ENCODE measurements around the gene LIPJ.

Gene LIPJ

GRCh38 chr10:88617772-88618300 is 31.3 kb downstream of the LIPJ start:
- Histone ChIP-seq H3K4me3 (no peak overlapping the region), H3K9me3 (no peaks in the 10 kb centered on the region), H3K27me3 (ENCODE audit: low read depth) (no peaks in the 10 kb centered on the region), H3K36me3 (replicated peaks) (no peaks in the 10 kb centered on the region), H3K4me1 (no peaks in the 10 kb centered on the region)
- in situ Hi-C loops (cut with MboI; ENCODE audit: low sequenced_read_pairs), result no loop called here
- DNase-seq (ENCODE audit: low spot score in 2 of 2), result no peak

GRCh38 chr10:88618496-88618895 is 31.9 kb downstream of the LIPJ start:
- no peak overlapping the region for H3K4me3 ChIP-seq
- in situ Hi-C loops (cut with MboI; ENCODE audit: low sequenced_read_pairs), result no loop called here
- no peaks in the 10 kb centered on the region for H3K9me3 ChIP-seq
- H3K4me1 ChIP-seq, result no peaks in the 10 kb centered on the region
- H3K36me3 ChIP-seq (replicated peaks), result no peaks in the 10 kb centered on the region
- no peaks in the 10 kb centered on the region for H3K27me3 ChIP-seq (ENCODE audit: low read depth)
- DNase-seq (ENCODE audit: low spot score in 2 of 2), result no peak

GRCh38 chr10:88620441-88620840 is 33.9 kb downstream of the LIPJ start:
- in situ Hi-C loops (cut with MboI; ENCODE audit: low sequenced_read_pairs), result no loop called here
- H3K36me3 ChIP-seq (replicated peaks), result no peaks in the 10 kb centered on the region
- H3K9me3 ChIP-seq, result no peaks in the 10 kb centered on the region
- H3K27me3 ChIP-seq (ENCODE audit: low read depth), result no peaks in the 10 kb centered on the region
- no peaks in the 10 kb centered on the region for H3K4me1 ChIP-seq
- H3K4me3 ChIP-seq, result no peak overlapping the region
- DNase-seq (ENCODE audit: low spot score in 2 of 2), result no peak

GRCh38 chr10:88623835-88624234 is 37.3 kb downstream of the LIPJ start:
- DNase-seq (ENCODE audit: low spot score in 2 of 2), result no peak
- H3K36me3 ChIP-seq (replicated peaks), result no peaks in the 10 kb centered on the region
- H3K4me3 ChIP-seq, result no peak overlapping the region
- H3K4me1 ChIP-seq, result no peaks in the 10 kb centered on the region
- H3K27me3 ChIP-seq (ENCODE audit: low read depth), result no peaks in the 10 kb centered on the region
- peaks cover 2% of the 10 kb centered on the region; the same call in 1 of the 2 replicates for H3K9me3 ChIP-seq
- in situ Hi-C loops (cut with MboI; ENCODE audit: low sequenced_read_pairs), result no loop called here

- Histone ChIP-seq H3K27me3 (ENCODE audit: low read depth) (no peaks in the 10 kb centered on the region), H3K36me3 (replicated peaks) (no peaks in the 10 kb centered on the region), H3K9me3 (peaks cover 2% of the 10 kb centered on the region; the same call in 1 of the 2 replicates), H3K4me1 (no peaks in the 10 kb centered on the region), H3K4me3 (no peak overlapping the region)
- in situ Hi-C loops (cut with MboI; ENCODE audit: low sequenced_read_pairs), result no loop called here
- DNase-seq (ENCODE audit: low spot score in 2 of 2), result no peak
Observed at GRCh38 chr10:88624840-88625239, 38.3 kb downstream of the LIPJ start.

- Histone ChIP-seq H3K4me1 (no peaks in the 10 kb centered on the region), H3K4me3 (no peak overlapping the region), H3K36me3 (replicated peaks) (no peaks in the 10 kb centered on the region), H3K27me3 (ENCODE audit: low read depth) (no peaks in the 10 kb centered on the region), H3K9me3 (no peaks in the 10 kb centered on the region)
- DNase-seq (ENCODE audit: low spot score in 2 of 2), result no peak
- in situ Hi-C loops (cut with MboI; ENCODE audit: low sequenced_read_pairs), result no loop called here
Observed at GRCh38 chr10:88640186-88640585, 53.6 kb downstream of the LIPJ start.

GRCh38 chr10:88642209-88642608 is 55.6 kb downstream of the LIPJ start:
- Histone ChIP-seq H3K9me3 (no peaks in the 10 kb centered on the region), H3K27me3 (ENCODE audit: low read depth) (no peaks in the 10 kb centered on the region), H3K36me3 (replicated peaks) (no peaks in the 10 kb centered on the region), H3K4me3 (no peak overlapping the region), H3K4me1 (no peaks in the 10 kb centered on the region)
- in situ Hi-C loops (cut with MboI; ENCODE audit: low sequenced_read_pairs), result no loop called here
- DNase-seq (ENCODE audit: low spot score in 2 of 2), result no peak

GRCh38 chr10:88642963-88643362 is 56.4 kb downstream of the LIPJ start:
- Histone ChIP-seq H3K4me3 (no peak overlapping the region), H3K4me1 (no peaks in the 10 kb centered on the region), H3K9me3 (no peaks in the 10 kb centered on the region), H3K27me3 (ENCODE audit: low read depth) (no peaks in the 10 kb centered on the region), H3K36me3 (replicated peaks) (no peaks in the 10 kb centered on the region)
- DNase-seq (ENCODE audit: low spot score in 2 of 2), result no peak
- in situ Hi-C loops (cut with MboI; ENCODE audit: low sequenced_read_pairs), result no loop called here

- H3K4me3 ChIP-seq, result no peak overlapping the region
- H3K9me3 ChIP-seq, result no peaks in the 10 kb centered on the region
- in situ Hi-C loops (cut with MboI; ENCODE audit: low sequenced_read_pairs), result no loop called here
- no peaks in the 10 kb centered on the region for H3K36me3 ChIP-seq (replicated peaks)
- no peaks in the 10 kb centered on the region for H3K4me1 ChIP-seq
- DNase-seq (ENCODE audit: low spot score in 2 of 2), result no peak
- H3K27me3 ChIP-seq (ENCODE audit: low read depth), result no peaks in the 10 kb centered on the region
Observed at GRCh38 chr10:88647061-88647615, 60.6 kb downstream of the LIPJ start.

GRCh38 chr10:88651101-88651551 is 64.6 kb downstream of the LIPJ start:
- H3K27me3 ChIP-seq (ENCODE audit: low read depth), result no peaks in the 10 kb centered on the region
- H3K4me1 ChIP-seq, result no peaks in the 10 kb centered on the region
- H3K9me3 ChIP-seq, result no peaks in the 10 kb centered on the region
- H3K36me3 ChIP-seq (replicated peaks), result no peaks in the 10 kb centered on the region
- no peak for DNase-seq (ENCODE audit: low spot score in 2 of 2)
- in situ Hi-C loops (cut with MboI; ENCODE audit: low sequenced_read_pairs), result no loop called here
- H3K4me3 ChIP-seq, result no peak overlapping the region

GRCh38 chr10:88652616-88653015 is 66.1 kb downstream of the LIPJ start:
- in situ Hi-C loops (cut with MboI; ENCODE audit: low sequenced_read_pairs), result no loop called here
- Histone ChIP-seq H3K27me3 (ENCODE audit: low read depth) (no peaks in the 10 kb centered on the region), H3K36me3 (replicated peaks) (no peaks in the 10 kb centered on the region), H3K4me3 (no peak overlapping the region), H3K9me3 (no peaks in the 10 kb centered on the region), H3K4me1 (no peaks in the 10 kb centered on the region)
- DNase-seq (ENCODE audit: low spot score in 2 of 2), result no peak

All from HAP-1 (cell line).